NCI-H187 treated with DMSO at 0.1 percent for 48 hours (cell line): ENCODE results near the gene SERTAD4.
A peak's percentile ranks its signal among the peaks of the same experiment; 100 is the strongest.
"Not testable (repeated sequence)": the region's sequence is repeated elsewhere in the genome, so short reads cannot be mapped to it uniquely, and the experiment has no call there.

Experiments
- DNase-seq: peaks from one replicate; lab custom pipeline; 2025; lab: John Stamatoyannopoulos, UW

The SERTAD4 gene

GRCh38 chr1:210232511-210233215, at the start of gene SERTAD4:
TSS of gene SERTAD4 (plus strand) at chr1:210232796. CDS start at chr1:210237961, 5,165 bp downstream.
- no peak for DNase-seq

- DNase-seq, result no peak
Measured at GRCh38 chr1:210185063-210185462, 47.5 kb upstream of the SERTAD4 start.

- not testable (repeated sequence) for DNase-seq
Measured at GRCh38 chr1:210187849-210188606, 44.6 kb upstream of the SERTAD4 start.

GRCh38 chr1:210189426-210189825, 43.2 kb upstream of the SERTAD4 start:
- DNase-seq, result no peak

- no peak for DNase-seq
Measured at GRCh38 chr1:210195635-210196160, 36.9 kb upstream of the SERTAD4 start.

- DNase-seq, result not testable (repeated sequence)
Measured at GRCh38 chr1:210196266-210196665, 36.3 kb upstream of the SERTAD4 start.

DNA sequence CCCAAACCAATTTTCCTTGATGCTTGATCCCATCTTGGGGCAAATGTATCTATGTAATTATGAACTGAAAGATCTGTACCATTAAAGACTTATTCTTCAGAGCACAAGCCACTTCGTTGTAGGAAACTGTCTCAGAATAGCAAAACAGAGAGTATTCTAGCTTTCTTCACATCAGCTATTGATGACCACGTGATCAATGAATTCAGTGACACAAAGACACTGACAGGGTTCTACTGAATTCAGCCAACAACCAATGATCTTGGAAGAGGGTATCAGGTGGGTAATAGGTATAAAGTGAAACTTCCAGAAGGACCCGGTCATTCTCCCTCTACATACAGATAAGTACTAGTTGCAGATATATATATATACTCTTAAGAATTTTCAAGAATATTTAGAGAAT, 33.8 kb upstream of the SERTAD4 start:
- DNase-seq, result no peak

DNA sequence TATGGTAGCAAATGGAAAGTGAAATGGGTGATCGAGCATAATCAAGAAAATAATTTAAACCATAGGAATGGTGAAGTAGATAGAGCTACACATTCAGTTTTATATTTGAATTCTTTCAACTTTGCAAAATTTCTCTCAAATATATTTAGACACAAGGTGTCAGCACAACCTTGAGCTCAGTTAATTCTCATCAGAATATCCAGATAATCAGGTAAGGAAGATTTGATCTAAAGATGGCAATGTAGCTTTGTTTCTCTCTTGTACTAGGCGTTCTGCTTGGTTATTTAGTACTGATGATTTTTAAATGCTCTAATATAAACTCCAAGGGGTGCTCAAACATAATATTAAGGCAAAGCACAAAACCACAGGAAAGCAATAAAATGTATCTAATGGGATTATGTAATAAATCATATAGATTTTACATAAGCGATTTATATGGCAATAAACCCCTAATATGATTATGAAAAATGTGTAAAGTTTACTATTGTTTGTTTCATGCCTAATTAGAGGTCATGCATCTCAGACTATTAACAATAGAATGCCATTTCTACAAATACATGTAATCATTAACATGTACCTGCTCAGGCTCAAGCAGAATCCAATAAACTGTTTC, 32.4 kb upstream of the SERTAD4 start:
- DNase-seq, result no peak

GRCh38 chr1:210201681-210202080, 30.9 kb upstream of the SERTAD4 start:
- no peak for DNase-seq

DNA sequence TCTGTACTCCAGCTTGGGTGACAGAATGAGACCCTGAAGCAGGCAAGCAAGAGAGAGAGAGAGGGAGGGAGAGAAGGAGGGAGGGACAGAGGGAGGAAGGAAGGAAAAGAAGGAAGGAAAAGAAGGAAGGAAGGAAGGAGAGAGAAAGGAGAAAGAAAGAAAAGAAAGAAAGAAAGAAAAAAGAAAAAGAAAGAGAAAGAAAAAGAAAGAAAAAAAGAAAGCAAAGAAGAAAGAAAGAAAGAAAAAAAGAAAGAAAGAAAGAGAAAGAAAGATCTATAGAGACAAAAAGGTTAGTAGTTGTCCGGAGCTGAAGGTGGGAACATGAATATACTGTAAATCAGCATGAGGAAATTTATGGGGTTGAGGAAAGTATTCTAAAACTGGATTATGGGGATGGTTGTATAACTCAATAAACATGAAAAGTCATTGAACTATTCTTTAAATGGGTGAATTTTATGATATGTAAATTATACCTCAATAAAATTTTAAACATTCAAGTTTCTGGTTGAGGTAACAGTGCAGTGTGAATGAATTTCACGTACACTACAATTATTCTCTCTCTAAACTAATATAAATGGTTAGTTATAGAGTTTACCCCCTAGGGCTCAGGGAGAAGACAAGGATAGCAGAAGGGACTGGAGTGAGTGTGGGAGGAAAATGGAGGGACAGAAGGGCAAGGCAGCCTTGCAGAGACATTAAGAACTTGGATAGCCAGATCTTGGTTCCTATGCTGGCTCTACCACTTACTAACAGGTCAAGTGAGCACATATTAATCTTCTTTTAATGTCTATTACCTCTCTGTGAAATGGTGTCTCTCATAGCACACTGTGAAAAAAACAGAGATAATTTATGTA, 24.8 kb upstream of the SERTAD4 start:
- DNase-seq, result no peak

GRCh38 chr1:210213335-210213734, 19.3 kb upstream of the SERTAD4 start:
- no peak for DNase-seq

DNA sequence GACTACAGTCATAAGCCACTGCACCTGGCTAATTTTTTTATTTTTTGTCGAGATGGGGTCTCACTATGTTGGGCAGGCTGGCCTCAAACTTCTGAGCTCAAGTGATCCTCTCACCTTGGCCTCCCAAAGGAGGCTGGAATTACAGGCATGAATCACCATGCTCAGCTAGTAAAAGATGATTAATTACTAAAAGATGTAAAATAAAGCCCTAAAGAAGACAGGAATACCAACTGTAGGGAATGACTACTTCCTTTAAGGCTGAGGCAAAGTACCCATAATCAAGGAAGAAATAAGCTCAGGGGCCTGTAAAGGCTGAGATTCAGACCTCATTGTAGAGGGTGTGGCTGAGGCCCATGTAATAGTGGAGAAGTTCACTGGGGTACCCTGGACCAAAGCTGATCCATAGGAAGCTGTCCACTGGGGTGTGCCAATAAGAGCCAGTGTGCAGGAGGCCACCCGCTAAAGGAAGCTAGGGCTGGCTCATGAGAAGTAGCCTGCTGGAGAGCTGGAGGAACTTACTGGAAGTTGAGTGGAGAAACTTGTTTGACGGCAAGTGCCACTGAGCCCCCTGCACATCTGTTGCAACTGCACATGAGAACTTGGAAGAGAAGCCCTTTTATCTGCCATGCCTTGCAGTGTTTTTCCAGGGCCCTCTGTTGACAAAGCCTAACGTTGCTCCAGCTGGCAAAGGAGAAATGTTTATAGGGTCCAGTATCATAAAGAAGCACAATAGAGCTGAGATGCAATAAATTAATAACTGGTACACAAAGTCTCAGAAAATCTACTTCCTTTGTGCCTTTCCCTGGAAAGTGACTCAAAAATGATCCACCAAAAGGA, 17.8 kb upstream of the SERTAD4 start:
- DNase-seq, result no peak

DNA sequence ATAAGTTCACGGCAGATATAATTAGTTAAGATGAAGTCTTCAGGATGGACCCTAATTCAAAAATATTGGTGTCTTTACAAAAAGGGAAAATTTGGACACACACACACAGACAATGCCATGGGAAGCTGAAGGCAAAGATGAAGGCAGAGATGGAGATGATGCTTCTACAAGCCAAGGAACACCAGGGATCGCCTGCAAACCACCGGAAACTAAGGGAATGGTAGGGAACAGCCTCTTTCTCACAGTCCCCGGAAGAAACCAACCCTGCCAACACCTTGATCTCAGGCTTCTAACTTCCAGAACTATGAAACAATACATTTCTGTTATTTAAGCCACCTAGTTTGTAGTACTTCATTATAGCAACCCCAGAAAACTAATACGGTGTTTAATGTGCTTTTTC, 15.1 kb upstream of the SERTAD4 start:
- no peak for DNase-seq

GRCh38 chr1:210218047-210218446, 14.5 kb upstream of the SERTAD4 start:
- no peak for DNase-seq

DNA sequence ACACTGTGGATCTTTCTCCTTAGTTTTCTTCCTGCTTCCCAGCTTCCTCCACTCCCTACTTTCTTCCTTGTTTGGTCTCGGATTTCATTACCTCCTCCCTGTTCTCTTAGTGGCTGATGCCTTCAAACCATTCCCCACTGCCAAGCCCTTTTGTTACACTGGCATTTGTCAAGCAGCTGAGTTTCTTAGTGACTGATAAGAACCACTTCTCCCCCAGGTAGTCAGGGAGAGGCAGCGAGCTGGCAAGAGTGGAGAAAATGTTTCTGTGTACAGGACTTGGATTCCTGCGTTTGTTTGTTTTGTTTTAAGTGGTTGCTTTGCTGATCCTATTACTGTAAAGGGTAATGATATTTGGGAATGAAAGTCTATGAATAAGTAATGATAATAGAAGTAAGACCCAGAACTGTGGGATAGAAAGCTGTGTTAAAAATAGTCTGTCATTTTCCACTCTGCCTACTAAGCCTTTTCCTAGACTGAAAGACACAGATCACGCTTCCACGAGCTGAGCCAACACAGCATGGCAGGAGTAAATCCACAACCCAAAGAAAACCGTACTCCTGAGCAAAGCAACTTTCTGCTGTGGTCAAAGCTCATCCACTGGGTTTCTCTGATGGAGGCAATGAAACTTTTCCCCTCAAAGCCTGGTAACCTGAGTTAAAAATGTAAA, 10.1 kb upstream of the SERTAD4 start:
- DNase-seq, result peak; percentile 23

GRCh38 chr1:210223226-210223904, 9.2 kb upstream of the SERTAD4 start:
- no peak for DNase-seq

- no peak for DNase-seq
Measured at GRCh38 chr1:210228158-210228557, 4.4 kb upstream of the SERTAD4 start.

DNA sequence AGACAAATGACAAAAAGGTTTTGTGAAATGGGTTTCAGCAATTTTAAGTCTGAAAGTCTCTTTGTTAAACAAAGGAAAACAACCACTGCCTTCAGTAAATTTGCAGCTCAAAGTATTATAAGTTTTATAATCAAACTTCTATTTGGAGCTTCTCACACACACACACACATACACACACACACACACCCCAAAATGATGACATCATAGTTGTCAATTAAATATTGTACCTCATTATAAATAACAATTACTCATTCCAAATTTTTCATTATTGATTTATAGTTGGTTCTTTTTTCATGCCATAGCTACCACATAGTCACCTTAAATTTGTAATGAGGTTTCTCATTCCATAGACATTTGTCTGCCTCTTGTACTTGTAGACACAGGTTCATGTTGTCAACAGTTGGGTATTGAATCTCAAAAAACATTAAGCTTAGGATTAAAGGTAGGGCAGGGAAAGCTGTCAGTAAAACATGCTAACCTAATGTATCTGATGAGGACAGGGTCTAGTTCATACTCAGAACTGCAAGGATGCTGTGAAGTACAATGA, 2.4 kb upstream of the SERTAD4 start:
- no peak for DNase-seq

- DNase-seq, result no peak
Measured at GRCh38 chr1:210231846-210232510, 618 bp upstream of the SERTAD4 start.
